SK-N-SH (cell line): Measurements from ENCODE around the gene SCD5.

Experiments
- POLR2AphosphoS5 ChIP-seq: IDR thresholded peaks from 2 replicates; pipeline ENCODE4 v1.6.1; 2012; ENCODE audit warnings: low read depth, low read length
- TF ChIP-seq, protein P1 (sequence below): IDR thresholded peaks from 2 replicates; pipeline ENCODE4 v1.4.0; 2012; ENCODE audit warnings: low read depth

DNA sequence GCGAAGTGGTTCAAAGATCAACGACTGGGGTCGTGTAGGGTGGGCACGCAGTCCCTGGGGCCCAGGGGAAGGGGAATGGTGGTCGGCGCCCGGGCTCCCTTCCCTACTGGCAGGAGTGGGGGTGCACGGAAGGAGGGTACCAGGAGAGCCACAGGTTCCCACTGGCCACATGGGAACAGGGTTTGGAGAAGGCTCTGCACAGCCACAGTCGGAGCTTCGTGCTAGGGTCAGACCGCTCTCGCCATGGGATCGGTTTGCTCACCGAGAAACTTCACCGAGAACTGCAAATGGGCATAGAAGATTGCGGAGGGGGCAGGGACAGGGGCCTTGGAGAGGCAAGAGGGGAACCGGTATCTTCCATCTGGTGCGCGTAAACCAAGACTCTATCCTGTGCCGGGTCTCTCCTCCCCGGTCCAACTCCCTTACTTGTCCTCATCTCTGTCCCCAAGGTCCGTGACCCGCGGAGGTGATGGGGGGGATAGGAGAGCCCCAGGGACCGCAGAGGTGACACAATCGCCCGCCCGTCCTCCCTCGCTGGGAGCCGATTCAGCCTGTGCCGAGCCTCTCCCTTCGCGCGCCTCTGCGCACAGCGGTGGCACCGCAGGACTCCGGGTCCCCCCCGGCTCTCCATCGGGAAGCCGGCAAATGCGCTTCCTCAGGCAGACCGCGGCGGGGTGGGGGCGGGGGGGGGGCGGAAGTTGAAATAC, 1.0 kb downstream of the SCD5 start:
- TF ChIP-seq POLR2AphosphoS5, result no peak
- TF ChIP-seq, protein P1, sequence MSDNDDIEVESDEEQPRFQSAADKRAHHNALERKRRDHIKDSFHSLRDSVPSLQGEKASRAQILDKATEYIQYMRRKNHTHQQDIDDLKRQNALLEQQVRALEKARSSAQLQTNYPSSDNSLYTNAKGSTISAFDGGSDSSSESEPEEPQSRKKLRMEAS, result no peak
